Endothelial cell of umbilical vein (primary cell): ENCODE measurements around the gene BCCIP. TPM values are rescaled to one million over a fixed set of nuclear protein-coding genes. Genes with fewer than 3 reads are reported as not detected.

Experiments
- BruUV-seq: library from RNA; stranded (reverse); fragments of 400-500 nt; replicated peaks from 2 replicates; lab custom pipeline; 2021; lab: Mats Ljungman, UMichigan
- CTCF ChIA-PET: fragments of 300-600, 350-600 bp; sonication (Branson Sonifier 250); formaldehyde crosslinking; loops from one replicate; lab custom pipeline; 2021; ENCODE audit warnings: antibody characterized with exemption, inconsistent platforms; lab: Charles Lee
- POLR2A ChIA-PET: fragments of 300-600, 350-600 bp; sonication (Branson Sonifier 250); formaldehyde crosslinking; loops from one replicate; lab custom pipeline; 2021; ENCODE audit warnings: antibody characterized with exemption, inconsistent platforms; lab: Charles Lee
- DNase-seq: peaks from one replicate; pipeline ENCODE4 v3.0.0-alpha.2; 2011; ENCODE audit warnings: low read depth, low spot score
- FAIRE-seq: peaks from 2 replicates; lab custom pipeline; 2011; peaks lifted over from hg19 to GRCh38; lab: Jason Lieb, UNC
- H2AFZ ChIP-seq: 2 replicates; pipeline ENCODE4 v1.6.0; 2012; ENCODE audit warnings: low read depth, low read length, control low read depth, inconsistent platforms
- H3K27ac ChIP-seq: 2 replicates; pipeline ENCODE4 v1.5.1; 2011; ENCODE audit warnings: low read depth, mild to moderate bottlenecking, control low read depth, low read length, moderate library complexity; ENCODE audit not compliant: insufficient read depth
- H3K27me3 ChIP-seq, 2 experiments: 2 replicates each; pipeline versions ENCODE4 v1.6.0 to v1.6.1; 2011; ENCODE audit warnings: low read length in 2 of 2, mixed read lengths in 1 of 2; ENCODE audit not compliant: control insufficient read depth in 2 of 2, insufficient read depth in 2 of 2
- H3K36me3 ChIP-seq, 2 experiments: 2 replicates in 1 of 2; 3 replicates in 1 of 2; pipeline ENCODE4 v1.5.1; 2011; ENCODE audit warnings: low read length in 2 of 2, mild to moderate bottlenecking in 1 of 2, moderate library complexity in 1 of 2; ENCODE audit not compliant: control insufficient read depth in 2 of 2, insufficient read depth in 2 of 2; ENCODE audit errors: extremely low read depth in 1 of 2
- H3K4me1 ChIP-seq: 3 replicates; pipeline ENCODE4 v1.5.1; 2011; ENCODE audit warnings: mild to moderate bottlenecking, low read length; ENCODE audit not compliant: control insufficient read depth, insufficient read depth; ENCODE audit errors: extremely low read depth
- H3K4me2 ChIP-seq: 2 replicates; pipeline ENCODE4 v1.6.1; 2011; ENCODE audit warnings: low read length, control low read depth, mixed read lengths; ENCODE audit not compliant: insufficient read depth
- H3K4me3 ChIP-seq, 3 experiments: fragments of 200-600 bp in 1 of 3; sonication (generic), shearing (Covaris generic) in 1 of 3; replicated peaks in 1 of 3; 2 replicates each; pipeline ENCODE4 v1.5.1; 2011 to 2016; ENCODE audit warnings: control low read depth in 3 of 3, low read length in 3 of 3, mild to moderate bottlenecking in 2 of 3, inconsistent platforms in 1 of 3, low read depth in 1 of 3, moderate library complexity in 1 of 3; ENCODE audit not compliant: insufficient read depth in 1 of 3
- H3K79me2 ChIP-seq: 2 replicates; pipeline ENCODE4 v1.6.0; 2012; ENCODE audit warnings: low read length, inconsistent platforms; ENCODE audit not compliant: control insufficient read depth, insufficient read depth
- H3K9ac ChIP-seq: replicated peaks from 2 replicates; pipeline ENCODE3; 2011; ENCODE audit warnings: low read length, control low read depth; ENCODE audit not compliant: insufficient read depth; ENCODE audit errors: extremely low read depth
- H3K9me1 ChIP-seq: replicated peaks from 3 replicates; pipeline ENCODE4 v1.6.0; 2011; ENCODE audit warnings: mild to moderate bottlenecking, low read length; ENCODE audit not compliant: control insufficient read depth, insufficient read depth; ENCODE audit errors: extremely low read depth
- H3K9me3 ChIP-seq: replicated peaks from 2 replicates; pipeline ENCODE4 v1.5.1; 2012; ENCODE audit warnings: low read length, inconsistent platforms; ENCODE audit not compliant: control insufficient read depth, insufficient read depth
- H4K20me1 ChIP-seq: replicated peaks from 2 replicates; pipeline ENCODE3; 2011; ENCODE audit warnings: mild to moderate bottlenecking, low read length; ENCODE audit not compliant: control insufficient read depth, insufficient read depth; ENCODE audit errors: extremely low read depth
- CTCF ChIP-seq, 2 donors: IDR thresholded peaks; 1 replicate in 1 of 2; 2 replicates in 1 of 2; pipeline ENCODE4 v1.5.1; 2011; ENCODE audit warnings: low read length in 2 of 2, mild to moderate bottlenecking in 2 of 2, moderate library complexity in 2 of 2, control low read depth in 1 of 2, inconsistent platforms in 1 of 2, low read depth in 1 of 2; ENCODE audit not compliant: insufficient read depth in 1 of 2; ENCODE audit errors: extremely low read depth in 1 of 2
- EZH2 ChIP-seq: IDR thresholded peaks from 2 replicates; pipeline ENCODE4 v1.6.1; 2012; ENCODE audit warnings: borderline replicate concordance, low read depth, mild to moderate bottlenecking, moderate library complexity, low read length, inconsistent platforms; ENCODE audit not compliant: severe bottlenecking
- FOS ChIP-seq: IDR thresholded peaks from 2 replicates; pipeline ENCODE4 v1.6.1; 2011; ENCODE audit warnings: mild to moderate bottlenecking, low read length, moderate library complexity, borderline replicate concordance; ENCODE audit not compliant: insufficient read depth
- GATA2 ChIP-seq: IDR thresholded peaks from 2 replicates; pipeline ENCODE4 v1.7.0; 2011; ENCODE audit warnings: low read depth, mild to moderate bottlenecking, moderate library complexity, mixed read lengths, low read length; ENCODE audit not compliant: insufficient read length, insufficient read depth
- JUN ChIP-seq: IDR thresholded peaks from 2 replicates; pipeline ENCODE4 v1.6.1; 2011; ENCODE audit warnings: borderline replicate concordance, low read depth; ENCODE audit not compliant: insufficient read length, insufficient read depth
- MAX ChIP-seq: IDR thresholded peaks from 2 replicates; pipeline ENCODE4 v1.6.1; 2011; ENCODE audit not compliant: insufficient read depth, insufficient read length
- MYC ChIP-seq: IDR thresholded peaks from one replicate; pipeline ENCODE4 v1.6.1; 2011; ENCODE audit warnings: mild to moderate bottlenecking, low read depth, low read length
- POLR2A ChIP-seq: IDR thresholded peaks from 2 replicates; pipeline ENCODE4 v1.6.1; 2012; ENCODE audit warnings: low read depth, mild to moderate bottlenecking, control low read depth, low read length
- POLR2AphosphoS5 ChIP-seq: IDR thresholded peaks from 2 replicates; pipeline ENCODE4 v1.6.1; 2012; ENCODE audit warnings: low read depth, mild to moderate bottlenecking, control low read depth, low read length, moderate library complexity; ENCODE audit not compliant: insufficient read depth
- dilution Hi-C: fragments of 300-500 bp; cut with MboI; formaldehyde crosslinking; loops from one replicate; pipeline ENCODE4 v1.15.0; 2019; ENCODE audit warnings: low sequenced_read_pairs; ENCODE audit not compliant: extremely low pct_ligation_motif_present
- intact Hi-C: fragments of 100-400 bp; cut with micrococcal nuclease; formaldehyde crosslinking; loops from one replicate; pipeline ENCODE4 v1.10.0; 2022
- polyA plus RNA-seq, 4 experiments: library from polyadenylated mRNA; depleted of rRNA in 3 of 4; stranded (reverse) in 3 of 4; unstranded in 1 of 4; fragments of >200 nt; gene quantifications; 2 replicates each; pipeline versions ENCODE4 v1.2.1 to v1.2.3, GENCODE V29; 2011 to 2012; ENCODE audit warnings: missing spikeins in 1 of 4
- total RNA-seq: library from RNA; stranded (reverse); gene quantifications from 2 replicates; pipeline ENCODE4 v1.2.3, GENCODE V29; 2021

BCCIP gene
- total and polyA plus RNA-seq, 2 donors (not counting 3 experiments of a cell fraction or from before 2014, with no cell fraction given) = 14.5 to 73.5 TPM

GRCh38 chr10:125777806-125778205, 45.5 kb upstream of the BCCIP start:
- Histone ChIP-seq H3K9ac (no peak overlapping the region), H3K27ac (no peak overlapping the region), H3K4me1 (no peaks in the 10 kb centered on the region), H3K4me2 (no peak overlapping the region), H3K4me3 (no peak overlapping the region), H3K36me3 (no peaks in the 10 kb centered on the region), H3K27me3 (peaks cover 0 to 2% of the 10 kb centered on the region in 2 experiments), H4K20me1 (no peaks in the 10 kb centered on the region), H2AFZ (no peak overlapping the region), H3K9me3 (no peaks in the 10 kb centered on the region), H3K79me2 (no peaks in the 10 kb centered on the region), H3K9me1 (no peaks in the 10 kb centered on the region)
- no TSS peak for BruUV-seq
- ChIA-PET POLR2A (no interaction called here), CTCF (no interaction called here)
- no peak for TF ChIP-seq CTCF (IDR thresholded peaks at IDR 0.05; ENCODE audit: extremely low read depth in 1 of 2, insufficient read depth in 1 of 2, low read depth in 1 of 2, low read length in 2 of 2)
- no peak for TF ChIP-seq POLR2A
- TF ChIP-seq MYC = no peak
- no peak for TF ChIP-seq MAX
- TF ChIP-seq GATA2 = no peak
- no peak for TF ChIP-seq POLR2AphosphoS5
- no peak for TF ChIP-seq JUN
- TF ChIP-seq FOS = no peak
- TF ChIP-seq EZH2 = no peak
- FAIRE-seq (no peak), DNase-seq (no peak)
- dilution Hi-C loops (no loop called here), intact Hi-C loops (no loop called here)
